GM13977 (cell line): ENCODE measurements around the gene CACNA1H.

Experiments
- DNase-seq: peaks from one replicate; pipeline ENCODE4 v3.0.0; 2012; ENCODE audit warnings: low spot score
- in situ Hi-C: fragments of 300-500 bp; cut with MboI; formaldehyde crosslinking; loops from one replicate; pipeline ENCODE4 v1.12.0; 2022; ENCODE audit warnings: low sequenced_read_pairs, low pct_unique_long_range_greater_than_20kb, mixed read lengths, inconsistent platforms; ENCODE audit not compliant: unreplicated experiment
- TF ChIP-seq, protein P1 (sequence below): IDR thresholded peaks from 2 replicates; pipeline ENCODE4 v1.5.1; 2012; ENCODE audit warnings: mild to moderate bottlenecking, control low read depth; ENCODE audit not compliant: insufficient read depth; ENCODE audit errors: extremely low read depth, missing control alignments

Gene CACNA1H

GRCh38 chr16:1131378-1131994 lies 21.4 kb upstream of the CACNA1H start:
- DNase-seq = no peak
- in situ Hi-C loops = no loop called here

DNA sequence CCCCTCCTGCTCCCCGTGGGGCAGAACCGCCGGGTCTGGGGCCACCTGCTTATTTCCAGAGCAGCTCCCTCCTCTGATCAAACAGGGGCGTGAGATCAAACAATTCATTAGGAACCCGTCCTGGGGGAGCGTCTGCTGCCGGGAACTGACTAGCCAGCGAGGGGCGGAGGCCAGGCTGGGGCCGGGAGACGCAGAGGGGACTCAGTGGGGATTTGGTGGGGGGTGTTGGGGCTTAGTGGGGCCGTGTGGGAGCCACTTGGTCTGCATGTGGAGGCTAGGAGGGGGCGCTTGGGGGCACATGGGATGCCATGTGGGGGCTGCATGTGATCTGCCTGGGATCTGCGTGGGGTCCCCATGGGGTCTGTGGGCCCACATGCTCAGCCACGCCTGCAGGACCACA lies 20.5 kb upstream of the CACNA1H start:
- no peak for DNase-seq
- in situ Hi-C loops = no loop called here
- TF ChIP-seq, protein P1, sequence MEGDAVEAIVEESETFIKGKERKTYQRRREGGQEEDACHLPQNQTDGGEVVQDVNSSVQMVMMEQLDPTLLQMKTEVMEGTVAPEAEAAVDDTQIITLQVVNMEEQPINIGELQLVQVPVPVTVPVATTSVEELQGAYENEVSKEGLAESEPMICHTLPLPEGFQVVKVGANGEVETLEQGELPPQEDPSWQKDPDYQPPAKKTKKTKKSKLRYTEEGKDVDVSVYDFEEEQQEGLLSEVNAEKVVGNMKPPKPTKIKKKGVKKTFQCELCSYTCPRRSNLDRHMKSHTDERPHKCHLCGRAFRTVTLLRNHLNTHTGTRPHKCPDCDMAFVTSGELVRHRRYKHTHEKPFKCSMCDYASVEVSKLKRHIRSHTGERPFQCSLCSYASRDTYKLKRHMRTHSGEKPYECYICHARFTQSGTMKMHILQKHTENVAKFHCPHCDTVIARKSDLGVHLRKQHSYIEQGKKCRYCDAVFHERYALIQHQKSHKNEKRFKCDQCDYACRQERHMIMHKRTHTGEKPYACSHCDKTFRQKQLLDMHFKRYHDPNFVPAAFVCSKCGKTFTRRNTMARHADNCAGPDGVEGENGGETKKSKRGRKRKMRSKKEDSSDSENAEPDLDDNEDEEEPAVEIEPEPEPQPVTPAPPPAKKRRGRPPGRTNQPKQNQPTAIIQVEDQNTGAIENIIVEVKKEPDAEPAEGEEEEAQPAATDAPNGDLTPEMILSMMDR = no peak

More at GRCh38 chr16:1131378-1131994, 21.4 kb upstream of the CACNA1H start:
- TF ChIP-seq, protein P1 = no peak

DNA sequence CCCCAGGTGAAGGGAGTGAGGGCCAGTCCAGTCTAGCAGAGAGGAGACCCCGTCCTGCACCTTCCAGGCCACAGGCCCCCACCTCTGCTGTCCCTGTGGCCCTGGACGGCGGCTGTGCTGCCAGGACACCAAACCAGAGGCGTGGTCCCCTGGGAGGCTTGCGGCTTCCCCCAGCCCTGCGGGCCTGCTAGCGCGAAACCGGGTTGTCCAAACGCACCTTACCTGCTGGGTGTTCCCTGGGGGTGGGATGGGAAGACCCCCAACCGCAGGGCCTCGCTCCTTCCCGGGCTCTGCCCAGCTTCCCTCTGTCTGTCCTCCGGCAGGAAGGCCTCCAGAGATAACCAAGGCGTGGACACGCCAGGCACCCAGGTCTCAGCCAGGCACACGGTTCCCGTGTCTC lies 19.6 kb upstream of the CACNA1H start:
- no peak for DNase-seq
- in situ Hi-C loops = no loop called here
- TF ChIP-seq, protein P1 = no peak

DNA sequence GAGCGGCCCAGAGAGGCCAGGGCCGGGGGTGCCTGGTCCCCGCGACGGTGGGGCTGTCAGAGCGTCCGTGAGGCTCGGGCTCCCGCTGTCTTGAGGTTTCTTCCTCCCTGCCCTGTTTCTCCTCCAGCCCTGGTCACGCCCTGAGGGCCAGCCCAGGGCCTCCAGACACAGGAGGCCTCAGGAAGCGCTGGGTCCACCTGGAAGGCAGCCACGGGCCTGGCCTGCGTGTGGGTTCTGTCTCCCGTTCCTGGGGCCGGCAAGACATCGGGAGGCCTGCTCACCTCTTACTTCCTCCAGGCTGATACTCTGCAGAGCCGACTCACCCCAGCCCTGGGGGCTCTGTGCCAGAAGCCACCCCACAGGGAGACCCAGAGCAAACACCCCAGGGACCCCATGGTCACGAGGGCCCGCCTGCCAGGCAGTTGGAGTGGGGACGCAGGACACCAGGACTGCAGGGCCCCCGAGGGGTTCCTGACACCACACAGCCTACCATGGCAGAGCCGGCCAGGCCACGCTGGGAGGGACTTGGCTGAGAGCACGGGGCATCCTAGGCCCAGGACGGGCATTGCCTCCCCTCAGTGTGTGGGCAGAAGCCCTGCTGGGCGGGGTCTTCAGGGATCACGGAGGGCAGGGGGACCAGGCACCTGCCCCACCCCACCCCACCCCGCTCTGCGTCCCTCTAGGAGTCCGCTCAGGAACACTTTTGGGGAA lies 18.9 kb upstream of the CACNA1H start:
- no peak for DNase-seq
- in situ Hi-C loops = no loop called here
- TF ChIP-seq, protein P1 = no peak

GRCh38 chr16:1134776-1135458 lies 18.0 kb upstream of the CACNA1H start:
- TF ChIP-seq, protein P1 = no peak
- in situ Hi-C loops = no loop called here
- no peak for DNase-seq

DNA sequence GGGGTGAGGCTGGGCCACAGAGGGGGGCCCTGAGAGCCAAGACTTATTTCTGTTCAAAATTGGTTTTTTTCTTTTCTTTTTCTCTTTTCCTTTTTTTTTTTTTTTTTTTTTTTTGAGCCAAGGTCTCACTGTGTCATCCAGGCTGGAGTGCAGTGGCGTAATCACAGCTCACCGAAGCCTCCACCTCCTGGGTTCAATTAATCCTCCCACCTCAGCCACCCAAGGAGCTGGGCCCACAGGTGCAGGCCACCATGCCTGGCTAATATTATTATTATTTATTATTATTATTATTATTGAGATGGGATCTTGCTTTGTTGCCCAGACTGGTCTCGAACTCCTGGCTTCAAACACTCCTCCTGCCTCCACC lies 17.5 kb upstream of the CACNA1H start:
- DNase-seq = no peak
- in situ Hi-C loops = no loop called here
- TF ChIP-seq, protein P1 = no peak
